Progenitor cell of endocrine pancreas (in vitro differentiated cells): ENCODE data around the gene METTL8. TPM values are rescaled to one million over a fixed set of nuclear protein-coding genes. Genes with fewer than 3 reads are reported as not detected.

Source experiments
- DNase-seq: peaks from one replicate; pipeline ENCODE4 v3.0.0; 2021; ENCODE audit warnings: low spot score; ENCODE audit not compliant: unreplicated experiment
- H3K27ac Mint-ChIP-seq: 2 replicates; pipeline ENCODE4 v1.8.0; 2021; ENCODE audit warnings: mild to moderate bottlenecking, moderate library complexity, mixed read lengths
- H3K27me3 Mint-ChIP-seq: 2 replicates; pipeline ENCODE4 v1.8.0; 2021; ENCODE audit warnings: mixed read lengths
- H3K36me3 Mint-ChIP-seq: 2 replicates; pipeline ENCODE4 v1.8.0; 2022; ENCODE audit warnings: mixed read lengths; ENCODE audit not compliant: insufficient read depth
- H3K4me1 Mint-ChIP-seq: 2 replicates; pipeline ENCODE4 v1.8.0; 2021; ENCODE audit warnings: low read depth, mixed read lengths
- H3K4me3 Mint-ChIP-seq: 2 replicates; pipeline ENCODE4 v1.8.0; 2021; ENCODE audit warnings: low read depth, mild to moderate bottlenecking, moderate library complexity, mixed read lengths
- H3K9me3 Mint-ChIP-seq: 2 replicates; pipeline ENCODE4 v1.8.0; 2021; ENCODE audit warnings: low read depth, mixed read lengths
- total RNA-seq: library from RNA; stranded (reverse); gene quantifications from 2 replicates; pipeline ENCODE4 v1.2.1, GENCODE V29; 2021
- TF ChIP-seq, protein P1 (sequence below): fragments of 200-600 bp; sonication (generic); IDR thresholded peaks from one replicate; pipeline ENCODE4 v1.5.0; 2021; ENCODE audit warnings: antibody characterized with exemption, mild to moderate bottlenecking; ENCODE audit not compliant: unreplicated experiment

METTL8 gene
- total RNA-seq, 1 donor from 2014 or later = 26.9 TPM

- H3K27me3 Mint-ChIP-seq = no peaks in the 10 kb centered on the region
- no peak overlapping the region for H3K27ac Mint-ChIP-seq
- H3K4me3 Mint-ChIP-seq = no peak overlapping the region
- H3K9me3 Mint-ChIP-seq = no peaks in the 10 kb centered on the region
- H3K36me3 Mint-ChIP-seq = peaks cover 6% of the 10 kb centered on the region
- H3K4me1 Mint-ChIP-seq = peaks cover 4% of the 10 kb centered on the region
- TF ChIP-seq, protein P1, sequence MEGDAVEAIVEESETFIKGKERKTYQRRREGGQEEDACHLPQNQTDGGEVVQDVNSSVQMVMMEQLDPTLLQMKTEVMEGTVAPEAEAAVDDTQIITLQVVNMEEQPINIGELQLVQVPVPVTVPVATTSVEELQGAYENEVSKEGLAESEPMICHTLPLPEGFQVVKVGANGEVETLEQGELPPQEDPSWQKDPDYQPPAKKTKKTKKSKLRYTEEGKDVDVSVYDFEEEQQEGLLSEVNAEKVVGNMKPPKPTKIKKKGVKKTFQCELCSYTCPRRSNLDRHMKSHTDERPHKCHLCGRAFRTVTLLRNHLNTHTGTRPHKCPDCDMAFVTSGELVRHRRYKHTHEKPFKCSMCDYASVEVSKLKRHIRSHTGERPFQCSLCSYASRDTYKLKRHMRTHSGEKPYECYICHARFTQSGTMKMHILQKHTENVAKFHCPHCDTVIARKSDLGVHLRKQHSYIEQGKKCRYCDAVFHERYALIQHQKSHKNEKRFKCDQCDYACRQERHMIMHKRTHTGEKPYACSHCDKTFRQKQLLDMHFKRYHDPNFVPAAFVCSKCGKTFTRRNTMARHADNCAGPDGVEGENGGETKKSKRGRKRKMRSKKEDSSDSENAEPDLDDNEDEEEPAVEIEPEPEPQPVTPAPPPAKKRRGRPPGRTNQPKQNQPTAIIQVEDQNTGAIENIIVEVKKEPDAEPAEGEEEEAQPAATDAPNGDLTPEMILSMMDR = no peak
- no peak for DNase-seq
These were observed 98.8 kb downstream of the METTL8 start for GRCh38 chr2:171334946-171335345.

- H3K36me3 Mint-ChIP-seq = peaks cover 7% of the 10 kb centered on the region
- no peaks in the 10 kb centered on the region for H3K27me3 Mint-ChIP-seq
These were observed 99.6 kb downstream of the METTL8 start for GRCh38 chr2:171334171-171334570.

GRCh38 chr2:171330155-171330956 is 103.4 kb downstream of the METTL8 start:
- peaks cover 4% of the 10 kb centered on the region for H3K36me3 Mint-ChIP-seq
- H3K27me3 Mint-ChIP-seq = no peaks in the 10 kb centered on the region
- DNase-seq = no peak
- H3K4me3 Mint-ChIP-seq = no peak overlapping the region
- TF ChIP-seq, protein P1 = no peak
- H3K9me3 Mint-ChIP-seq = no peaks in the 10 kb centered on the region
- H3K4me1 Mint-ChIP-seq = peaks cover 8% of the 10 kb centered on the region
- H3K27ac Mint-ChIP-seq = no peak overlapping the region

More at GRCh38 chr2:171334171-171334570, 99.6 kb downstream of the METTL8 start:
- no peak overlapping the region for H3K27ac Mint-ChIP-seq
- no peaks in the 10 kb centered on the region for H3K9me3 Mint-ChIP-seq
- no peak for DNase-seq
- no peak overlapping the region for H3K4me3 Mint-ChIP-seq
- peaks cover 4% of the 10 kb centered on the region for H3K4me1 Mint-ChIP-seq
- TF ChIP-seq, protein P1 = no peak

- TF ChIP-seq, protein P1 = no peak
- Mint-ChIP-seq H3K36me3 (peaks cover 1% of the 10 kb centered on the region), H3K9me3 (no peaks in the 10 kb centered on the region), H3K4me3 (no peak overlapping the region), H3K27me3 (no peaks in the 10 kb centered on the region), H3K4me1 (peaks cover 8% of the 10 kb centered on the region), H3K27ac (no peak overlapping the region)
- no peak for DNase-seq
These were observed 106.7 kb downstream of the METTL8 start for GRCh38 chr2:171327043-171327496.

DNA sequence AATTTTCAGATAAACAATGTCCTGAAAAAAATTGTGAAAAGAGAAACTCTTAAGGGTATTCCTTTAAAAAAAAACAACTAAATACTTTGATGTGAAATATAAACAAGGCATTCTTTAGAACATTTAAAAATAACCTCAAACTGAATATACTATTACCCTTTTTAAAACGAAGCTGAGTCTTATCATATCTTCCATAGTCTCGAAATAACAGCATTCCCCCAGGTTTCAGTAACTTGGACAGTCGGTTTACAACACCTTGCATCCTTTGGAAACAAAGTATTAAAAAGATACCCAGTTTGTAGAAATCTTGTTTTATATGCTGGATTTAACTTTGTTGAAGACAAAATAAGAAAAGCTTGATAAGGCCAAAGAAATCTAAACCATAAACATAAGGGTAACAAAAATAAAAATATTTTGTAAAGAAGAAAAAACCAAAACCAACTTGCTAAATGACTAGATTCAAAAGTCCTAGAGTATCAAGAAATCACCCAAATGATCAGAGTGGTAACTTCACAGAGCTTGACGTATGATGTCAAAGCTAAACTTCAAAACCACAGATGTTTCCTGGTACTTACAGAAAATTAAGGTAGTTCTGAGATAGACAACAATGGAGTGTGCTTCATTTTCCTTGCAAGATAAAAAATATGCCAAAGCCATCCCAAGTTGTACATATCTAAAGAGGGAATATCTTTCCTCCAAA is 107.8 kb downstream of the METTL8 start:
- H3K4me3 Mint-ChIP-seq = no peak overlapping the region
- TF ChIP-seq, protein P1 = no peak
- no peaks in the 10 kb centered on the region for H3K9me3 Mint-ChIP-seq
- H3K4me1 Mint-ChIP-seq = peaks cover 8% of the 10 kb centered on the region
- H3K36me3 Mint-ChIP-seq = peaks cover 4% of the 10 kb centered on the region
- H3K27me3 Mint-ChIP-seq = peaks cover 1% of the 10 kb centered on the region
- no peak for DNase-seq
- no peak overlapping the region for H3K27ac Mint-ChIP-seq
